Measurements from ENCODE around the gene SLC13A3.

Gene SLC13A3

GRCh38 chr20:46575394-46575793 is 75.9 kb downstream of the SLC13A3 start:
- DNase-seq (ENCODE audit: low spot score), result no peak

- DNase-seq (ENCODE audit: low spot score), result no peak
Observed at GRCh38 chr20:46573788-46574584, 77.3 kb downstream of the SLC13A3 start.

- no peak for DNase-seq (ENCODE audit: low spot score)
Observed at GRCh38 chr20:46573234-46573633, 78.0 kb downstream of the SLC13A3 start.

- DNase-seq (ENCODE audit: low spot score), result no peak
Observed at GRCh38 chr20:46572790-46573189, 78.5 kb downstream of the SLC13A3 start.

GRCh38 chr20:46572153-46572552 is 79.1 kb downstream of the SLC13A3 start:
- no peak for DNase-seq (ENCODE audit: low spot score)

GRCh38 chr20:46571418-46571817 is 79.8 kb downstream of the SLC13A3 start:
- DNase-seq (ENCODE audit: low spot score), result no peak

GRCh38 chr20:46570956-46571355 is 80.3 kb downstream of the SLC13A3 start:
- no peak for DNase-seq (ENCODE audit: low spot score)

- no peak for DNase-seq (ENCODE audit: low spot score)
Observed at GRCh38 chr20:46569961-46570360, 81.3 kb downstream of the SLC13A3 start.

- no peak for DNase-seq (ENCODE audit: low spot score)
Observed at GRCh38 chr20:46568570-46569129, 82.6 kb downstream of the SLC13A3 start.

- DNase-seq (ENCODE audit: low spot score), result no peak
Observed at GRCh38 chr20:46566125-46566524, 85.1 kb downstream of the SLC13A3 start.

GRCh38 chr20:46564241-46564957 is 86.9 kb downstream of the SLC13A3 start:
- no peak for DNase-seq (ENCODE audit: low spot score)

GRCh38 chr20:46563860-46564221 is 87.4 kb downstream of the SLC13A3 start:
- no peak for DNase-seq (ENCODE audit: low spot score)

GRCh38 chr20:46563170-46563859 is 87.9 kb downstream of the SLC13A3 start:
- DNase-seq (ENCODE audit: low spot score), result peak; percentile 45

GRCh38 chr20:46562373-46563169 is 88.7 kb downstream of the SLC13A3 start:
- DNase-seq (ENCODE audit: low spot score), result peak; percentile 87

GRCh38 chr20:46562009-46562372 is 89.3 kb downstream of the SLC13A3 start:
- DNase-seq (ENCODE audit: low spot score), result no peak

GRCh38 chr20:46559685-46560440 is 91.4 kb downstream of the SLC13A3 start:
- no peak for DNase-seq (ENCODE audit: low spot score)

GRCh38 chr20:46559001-46559400 is 92.3 kb downstream of the SLC13A3 start:
- DNase-seq (ENCODE audit: low spot score), result no peak

- no peak for DNase-seq (ENCODE audit: low spot score)
Observed at GRCh38 chr20:46558511-46558959, 92.7 kb downstream of the SLC13A3 start.

GRCh38 chr20:46557231-46557956 is 93.9 kb downstream of the SLC13A3 start:
- no peak for DNase-seq (ENCODE audit: low spot score)

GRCh38 chr20:46555370-46555956 is 95.8 kb downstream of the SLC13A3 start:
- DNase-seq (ENCODE audit: low spot score), result no peak

Measured in iPS-NIHi11 (cell line).